ENCODE results near the gene CAMK2N1.

- TF ChIP-seq TAF1 (IDR thresholded peaks at IDR 0.05; ENCODE audit: low read depth, low read length) (no peak), POLR2A (IDR thresholded peaks at IDR 0.05; ENCODE audit: low read depth, low read length) (no peak), POLR2AphosphoS5 (IDR thresholded peaks at IDR 0.05; ENCODE audit: low read depth, low read length) (no peak), SPI1 (IDR thresholded peaks at IDR 0.05; ENCODE audit: low read depth, low read length) (no peak), POU2F2 (IDR thresholded peaks at IDR 0.05; ENCODE audit: low read depth, low read length) (no peak), PAX5 (IDR thresholded peaks at IDR 0.05; ENCODE audit: insufficient read depth, low read length, severe bottlenecking) (no peak)
Measured at GRCh38 chr1:20448671-20449071, 37.3 kb downstream of the CAMK2N1 start.

All from GM12891 (cell line).